Adipose tissue (tissue), 3 donors: Measurements from ENCODE around the gene AGTPBP1. TPM values are rescaled to one million over a fixed set of nuclear protein-coding genes. Genes with fewer than 3 reads are reported as not detected.

Experiments used
- H3K27ac ChIP-seq: one replicate; pipeline ENCODE4 v1.5.1; 2013; ENCODE audit warnings: low read depth, low read length
- WGBS, 3 donors: extraction: QIAGEN DNeasy Blood & Tissue Kit; methylation state at CpG; one replicate each; pipeline ENCODE4 v1.1.7; 2013; 5-methylcytosine and 5-hydroxymethylcytosine counted together
- polyA plus RNA-seq, 3 donors: library from polyadenylated mRNA; stranded (reverse); fragments of 200-250 nt; gene quantifications; one replicate each; pipeline ENCODE4 v1.2.3, GENCODE V29; 2013
- donor health status: healthy with polysubstance abuse.
- donor health status: Bipolar disorder and iron deficiency.
- donor health status: healthy.

The AGTPBP1 gene
- polyA plus RNA-seq, 3 donors, result 3.6 to 7.2 (median 6.6) TPM

DNA sequence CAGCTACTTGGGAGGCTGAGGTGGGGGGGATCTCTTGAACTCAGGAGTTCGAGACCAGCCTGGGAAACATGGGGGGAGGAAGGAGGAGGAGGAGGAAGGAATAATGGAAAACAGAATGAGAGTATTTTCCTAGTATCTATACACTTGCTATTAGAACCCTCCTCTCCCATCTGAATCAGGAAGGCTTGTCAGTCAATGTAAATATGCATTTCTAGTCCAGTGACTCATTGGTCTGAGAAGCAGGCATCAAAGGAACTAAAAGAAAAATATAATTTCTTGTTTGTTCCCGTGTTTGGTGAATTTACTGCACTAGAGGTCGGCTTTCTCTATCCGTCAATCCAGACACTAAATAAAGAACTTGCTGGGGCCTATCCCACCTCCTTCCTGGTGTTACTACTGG, 88.6 kb downstream of the AGTPBP1 start:
- 94 to 98% (median 97%) methylated on average over 4 of the region's 4 CpGs for WGBS, 3 donors
- no peak overlapping the region for H3K27ac ChIP-seq

DNA sequence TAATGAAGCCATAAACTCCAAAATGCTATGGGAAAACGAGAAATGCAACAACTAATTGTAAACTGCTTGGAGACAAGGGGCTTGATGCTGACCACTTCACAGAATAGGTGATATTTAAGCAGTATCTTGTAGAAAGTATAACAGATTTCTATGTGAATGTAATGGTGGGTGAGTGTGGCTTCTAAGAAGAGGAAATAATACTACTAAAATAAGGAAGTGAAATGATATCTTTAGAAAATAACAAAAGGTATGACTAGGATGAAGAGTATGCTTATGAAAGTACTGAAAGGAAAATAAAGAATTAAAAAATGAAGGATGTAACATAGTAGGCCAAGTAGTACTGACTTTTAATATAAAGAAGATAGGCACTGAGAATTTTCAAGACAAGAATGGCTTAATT, 94.2 kb downstream of the AGTPBP1 start:
- no peak overlapping the region for H3K27ac ChIP-seq
- 93 to 100% (median 100%) methylated on average over 1 of the region's 1 CpG for WGBS, 3 donors

DNA sequence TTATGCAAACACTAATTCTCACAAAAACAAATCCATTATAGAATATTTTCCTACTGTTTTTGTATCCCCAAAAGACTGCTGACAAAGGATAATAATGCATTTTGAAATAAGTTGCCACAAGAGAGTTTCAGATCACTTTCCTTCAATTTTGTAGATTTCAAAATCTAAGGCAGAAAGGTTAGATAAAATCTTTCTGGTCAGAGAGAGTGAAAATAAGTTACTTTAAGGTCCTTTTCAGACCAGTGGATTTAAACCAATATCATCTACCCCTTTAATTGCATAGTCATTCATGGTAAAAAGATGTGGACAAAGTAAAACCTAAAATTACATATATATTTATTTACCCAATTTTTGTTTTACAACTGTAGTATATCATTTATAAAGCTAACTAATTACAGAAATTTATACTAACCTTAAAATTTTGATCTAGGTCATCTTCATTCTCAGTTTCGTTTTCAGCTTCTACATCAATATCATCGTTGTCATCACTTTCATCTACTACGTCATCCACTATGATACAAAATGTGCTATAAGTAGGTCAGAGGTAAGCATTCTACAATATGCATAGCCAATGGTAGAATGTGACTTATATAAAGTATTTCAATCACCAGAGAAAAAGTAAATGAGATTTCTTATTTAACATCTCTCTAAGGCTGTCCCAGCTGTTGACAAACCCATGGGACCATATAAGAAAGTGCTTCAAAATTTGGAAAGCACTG, 95.7 kb downstream of the AGTPBP1 start:
- no peak overlapping the region for H3K27ac ChIP-seq
- 92 to 95% (median 93%) methylated on average over 3 of the region's 3 CpGs for WGBS, 3 donors

DNA sequence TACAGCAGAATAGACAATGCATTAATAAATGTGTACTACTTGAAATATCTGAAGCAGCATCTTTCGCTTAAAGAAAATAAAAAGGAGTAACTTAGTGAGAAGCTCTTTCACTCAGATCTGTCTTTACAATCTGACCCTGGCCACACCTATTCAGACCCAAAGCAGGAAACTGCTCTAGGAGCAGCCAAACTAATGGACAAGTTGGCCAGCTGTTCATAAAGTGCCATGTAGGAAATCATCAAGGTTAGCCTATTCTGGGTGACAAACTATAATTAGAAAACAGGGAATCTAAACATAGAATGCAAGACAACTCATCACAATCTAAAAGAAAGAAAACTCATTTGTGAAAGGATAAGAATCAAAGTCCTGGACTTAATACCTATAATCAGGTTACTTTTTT, 101.3 kb downstream of the AGTPBP1 start:
- H3K27ac ChIP-seq, result no peak overlapping the region
- WGBS, 3 donors, result 79 to 100% (median 85%) methylated on average over 1 of the region's 1 CpG

DNA sequence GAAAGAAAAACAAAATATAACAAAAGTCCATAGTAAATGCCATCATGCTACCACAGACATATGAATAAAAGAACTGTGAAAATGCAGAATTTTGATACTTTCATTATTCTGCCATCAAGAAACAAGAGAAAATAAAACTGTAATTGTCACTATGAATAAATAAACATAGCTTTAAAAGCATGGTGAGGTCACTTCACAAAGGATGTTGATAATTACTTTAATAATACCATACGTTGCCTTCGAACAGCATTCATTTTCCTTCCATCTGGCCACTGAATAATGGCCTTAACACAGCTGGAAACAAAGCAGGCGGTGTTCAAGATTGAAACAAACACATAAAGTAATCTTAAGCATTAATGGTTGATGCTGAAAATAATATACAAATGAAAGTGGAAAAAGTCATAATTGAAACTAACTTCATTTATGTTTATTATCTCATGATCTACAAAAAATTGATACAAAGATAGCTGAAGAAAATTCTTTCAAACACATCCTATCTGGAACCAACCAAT, 102.0 kb downstream of the AGTPBP1 start:
- H3K27ac ChIP-seq, result no peak overlapping the region
- WGBS, 3 donors, result 75 to 84% (median 79%) methylated on average over 3 of the region's 3 CpGs

DNA sequence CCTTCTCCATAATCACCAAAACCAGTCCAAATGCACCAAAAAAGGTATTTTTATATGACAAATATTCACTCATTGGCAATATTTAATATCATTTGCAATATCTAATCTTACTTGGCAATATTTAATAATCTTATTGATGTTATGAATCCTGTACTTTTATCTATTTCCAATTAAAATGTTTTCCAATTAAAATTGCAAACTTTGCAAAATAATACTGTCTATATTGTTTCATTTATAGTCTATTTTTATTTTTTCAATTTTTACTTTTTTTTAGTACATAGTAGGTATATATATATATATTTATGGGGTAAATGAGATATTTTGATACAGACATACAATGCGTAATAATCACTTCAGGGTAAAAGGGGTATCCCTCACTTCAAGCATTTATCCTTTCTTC, 109.9 kb downstream of the AGTPBP1 start:
- H3K27ac ChIP-seq, result no peak overlapping the region
- 98 to 100% (median 99%) methylated on average over 1 of the region's 1 CpG for WGBS, 3 donors

DNA sequence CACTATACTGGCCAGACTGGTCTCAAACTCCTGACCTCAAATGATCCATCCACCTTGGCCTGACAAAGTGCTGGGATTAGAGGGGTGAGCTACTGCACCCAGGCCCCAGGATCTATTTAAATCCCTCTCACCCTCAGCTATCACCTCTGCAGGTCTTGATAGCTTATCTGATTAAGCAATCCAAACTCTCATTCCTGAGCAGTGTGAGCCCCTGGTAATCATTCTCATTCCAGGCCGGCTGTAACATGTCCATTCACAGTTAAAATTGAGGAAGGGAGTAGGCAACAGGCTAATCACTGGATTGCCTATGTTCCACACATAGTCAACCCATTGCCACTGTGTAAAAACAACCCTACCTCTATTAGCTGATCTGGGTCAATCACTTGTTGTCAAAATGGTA, 111.1 kb downstream of the AGTPBP1 start:
- no peak overlapping the region for H3K27ac ChIP-seq
- WGBS, 3 donors, result 96 to 100% (median 97%) methylated on average over 1 of the region's 1 CpG

DNA sequence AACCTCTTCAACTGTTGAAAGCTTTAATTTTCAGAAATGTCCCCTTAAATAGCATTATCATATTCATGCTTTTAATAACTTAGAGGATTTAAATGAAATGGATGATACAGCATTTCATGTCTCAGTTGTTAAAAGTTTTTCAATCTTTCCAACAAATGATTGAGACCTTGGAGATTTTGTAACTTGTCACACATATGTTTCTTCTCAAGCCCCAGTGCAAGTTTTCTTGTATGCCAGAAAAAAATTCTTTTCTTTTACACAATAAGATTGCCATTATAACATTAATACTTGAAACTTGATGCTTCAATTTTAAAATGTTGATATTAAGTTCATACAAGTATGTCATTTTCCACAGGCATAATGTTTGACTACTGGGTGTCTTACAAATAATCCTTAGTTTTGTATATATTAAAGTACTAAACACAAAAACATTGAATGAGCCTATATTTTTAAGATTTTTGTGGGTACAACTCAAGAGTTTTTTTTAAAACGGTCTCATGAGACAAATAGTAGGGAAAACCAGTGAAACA, 124.5 kb downstream of the AGTPBP1 start:
- H3K27ac ChIP-seq, result no peak overlapping the region
- WGBS, 3 donors, result 93 to 96% (median 95%) methylated on average over 1 of the region's 1 CpG

DNA sequence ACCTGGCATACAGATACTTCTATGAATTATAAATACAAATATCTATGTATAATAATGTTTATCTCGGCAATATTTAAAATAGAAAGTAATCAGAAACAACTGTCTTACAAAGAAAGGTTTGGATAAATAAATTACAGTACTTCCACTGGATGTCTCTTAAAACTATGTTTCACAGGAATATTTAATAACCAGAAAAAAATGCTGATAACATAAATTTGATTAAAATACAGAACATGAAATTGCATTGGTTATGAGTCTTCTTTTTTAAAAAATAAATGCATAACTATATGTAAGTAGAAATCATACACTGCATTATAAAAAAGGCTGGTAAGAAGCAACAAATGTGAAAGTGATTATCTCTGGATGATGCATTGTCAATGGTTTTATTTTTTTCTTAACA, 126.0 kb downstream of the AGTPBP1 start:
- no peak overlapping the region for H3K27ac ChIP-seq
- 90 to 98% (median 92%) methylated on average over 1 of the region's 1 CpG for WGBS, 3 donors

DNA sequence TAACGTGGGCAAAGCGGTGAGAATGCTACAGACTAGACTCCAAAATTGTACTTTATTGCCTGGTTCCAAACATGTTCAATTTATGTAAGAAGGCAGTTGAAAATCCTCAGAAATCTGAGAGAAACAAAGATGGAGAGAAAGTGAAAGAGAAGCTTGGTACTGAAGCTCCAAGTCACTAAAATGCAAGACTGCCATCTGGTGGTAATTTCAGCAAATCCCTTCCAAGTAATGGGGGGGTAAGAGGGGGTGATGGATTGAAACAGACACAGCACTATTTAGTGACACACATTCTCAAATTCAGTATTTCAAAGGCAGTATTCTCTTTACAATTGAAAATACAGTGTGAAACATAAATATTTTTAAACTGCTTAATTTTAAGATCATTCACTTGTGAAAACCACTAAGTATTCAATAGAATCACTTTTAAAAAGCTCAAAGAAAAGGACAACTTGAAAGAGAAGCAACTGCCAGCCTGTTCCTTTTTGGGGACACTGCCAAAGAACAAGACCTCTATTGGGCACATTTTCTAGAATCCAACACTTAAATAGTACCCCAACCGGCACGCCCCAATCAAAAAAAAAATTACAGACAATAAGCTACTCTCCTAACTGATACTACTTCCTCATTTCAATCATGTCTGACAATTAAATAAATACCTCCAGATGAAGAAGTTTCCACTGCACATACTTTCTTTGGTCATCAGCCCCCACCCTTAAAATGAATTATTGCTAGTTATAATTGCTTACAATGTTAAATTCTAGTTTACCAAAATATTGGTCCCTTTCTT, 131.5 kb downstream of the AGTPBP1 start:
- no peak overlapping the region for H3K27ac ChIP-seq
- WGBS, 3 donors, result 51 to 62% (median 56%) methylated on average over 4 of the region's 4 CpGs

DNA sequence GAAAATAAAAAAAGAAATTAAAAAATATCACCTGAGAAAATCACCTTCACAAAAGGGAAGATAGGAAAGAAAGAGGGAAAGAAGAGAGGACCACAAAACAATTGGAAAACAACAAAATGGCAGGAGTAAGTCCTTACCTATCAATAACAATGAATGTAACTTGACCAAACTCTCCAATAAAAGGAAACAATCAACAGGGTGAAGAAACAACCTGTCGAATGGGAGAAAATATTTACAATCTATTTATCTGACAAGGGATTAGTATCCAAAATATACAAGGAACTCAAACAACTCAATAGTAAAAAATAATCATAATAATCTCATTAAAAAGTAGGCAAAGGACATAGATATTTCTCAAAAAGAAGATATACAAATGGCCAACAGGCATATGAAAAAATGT, 135.8 kb downstream of the AGTPBP1 start:
- 66 to 94% (median 89%) methylated on average over 1 of the region's 1 CpG for WGBS, 3 donors
- H3K27ac ChIP-seq, result no peak overlapping the region

DNA sequence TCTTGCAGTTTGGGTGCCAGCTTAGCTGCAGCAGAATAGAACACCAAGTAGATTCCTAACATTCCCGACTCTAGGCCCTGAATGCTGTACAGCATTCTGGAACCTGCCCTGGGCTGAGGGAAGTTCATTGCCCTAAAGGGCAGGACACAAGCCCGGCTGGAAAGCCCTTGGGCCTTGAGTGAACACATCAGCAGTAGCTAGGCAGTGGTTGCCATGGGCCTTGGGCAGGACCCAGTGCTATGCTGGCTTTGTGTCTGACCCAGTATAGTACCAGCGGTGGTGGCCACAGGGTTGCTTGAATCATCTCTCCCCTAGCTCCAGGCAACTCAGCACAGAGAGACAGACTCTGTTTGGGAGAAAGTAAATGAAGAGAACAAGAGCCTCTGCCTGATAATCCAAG, 137.8 kb downstream of the AGTPBP1 start:
- 95 to 98% (median 96%) methylated on average over 3 of the region's 3 CpGs for WGBS, 3 donors
- H3K27ac ChIP-seq, result no peak overlapping the region

DNA sequence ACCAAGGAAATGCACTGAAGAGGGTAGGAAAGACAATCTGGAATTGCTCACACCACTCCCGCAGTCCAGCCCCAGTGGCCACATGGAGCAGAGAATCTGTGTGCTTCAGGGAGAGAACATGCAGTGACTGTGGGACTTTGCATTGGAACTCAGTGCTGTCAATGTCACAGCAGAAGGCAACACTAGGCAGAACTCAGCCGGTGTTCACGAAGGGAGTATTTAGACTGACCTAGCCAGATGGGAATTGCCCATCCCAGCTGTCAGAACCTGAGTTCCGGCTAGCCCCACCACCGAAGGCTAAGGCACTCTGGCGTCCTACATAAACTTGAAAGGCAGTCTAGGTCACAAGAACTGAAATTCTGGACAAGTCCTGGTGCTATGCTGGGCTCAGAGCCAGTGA, 139.0 kb downstream of the AGTPBP1 start:
- 95 to 97% (median 97%) methylated on average over 6 of the region's 6 CpGs for WGBS, 3 donors
- no peak overlapping the region for H3K27ac ChIP-seq

DNA sequence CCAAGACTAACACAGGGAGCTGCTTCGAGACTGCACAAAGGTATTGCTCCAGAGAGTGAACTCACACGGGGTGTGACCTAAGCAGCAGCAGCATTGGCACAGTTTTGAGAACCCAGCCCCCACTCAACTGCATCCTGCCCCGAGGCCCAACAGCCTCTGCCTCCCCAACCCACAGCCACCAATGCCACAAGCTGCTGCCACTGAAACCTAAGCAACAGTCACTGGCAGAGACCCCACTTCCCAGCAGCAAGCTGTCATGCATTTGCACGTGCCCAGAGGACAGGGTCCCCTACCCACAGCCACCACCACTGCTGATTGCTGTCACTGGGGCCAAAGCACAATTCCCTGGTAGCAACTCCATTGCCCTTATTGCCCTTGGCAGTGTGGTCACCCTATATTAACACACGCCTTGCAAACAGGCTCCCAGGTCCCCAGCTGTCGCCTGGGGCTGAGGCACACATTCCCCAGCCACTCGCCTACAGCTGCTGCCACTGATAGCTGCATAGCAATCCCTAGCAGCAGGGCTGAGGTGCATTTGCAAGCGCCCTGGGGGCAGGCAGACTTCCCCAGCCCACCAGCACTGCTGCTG, 141.0 kb downstream of the AGTPBP1 start:
- 73 to 84% (median 81%) methylated on average over 8 of the region's 8 CpGs for WGBS, 3 donors
- no peak overlapping the region for H3K27ac ChIP-seq

DNA sequence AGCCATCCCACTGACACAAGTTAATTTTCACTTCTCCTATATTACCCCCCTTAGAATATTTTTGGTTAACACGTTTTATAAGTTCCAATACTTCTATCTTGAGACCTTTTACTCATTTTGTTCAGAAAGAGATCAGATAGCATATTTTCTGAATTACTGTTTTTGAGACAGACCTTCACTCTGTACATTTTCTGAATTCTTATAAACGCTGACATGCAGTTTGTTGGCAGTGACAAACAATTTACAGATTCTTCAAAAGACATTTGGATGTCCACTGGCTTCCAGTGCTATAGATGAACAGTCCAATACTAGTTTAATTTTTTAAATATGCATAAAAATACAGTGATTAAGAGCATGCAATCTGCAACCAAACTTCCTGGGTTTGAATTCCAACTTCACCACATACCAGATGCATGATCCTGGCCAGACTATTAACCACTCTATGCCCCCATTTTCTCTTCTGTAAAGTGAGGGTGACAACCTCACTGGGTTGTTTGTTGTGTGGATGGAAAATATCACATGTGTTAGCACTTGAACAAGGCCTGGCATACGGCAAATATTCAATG, 142.1 kb downstream of the AGTPBP1 start:
- 83 to 87% (median 84%) methylated on average over 3 of the region's 3 CpGs for WGBS, 3 donors
- no peak overlapping the region for H3K27ac ChIP-seq

DNA sequence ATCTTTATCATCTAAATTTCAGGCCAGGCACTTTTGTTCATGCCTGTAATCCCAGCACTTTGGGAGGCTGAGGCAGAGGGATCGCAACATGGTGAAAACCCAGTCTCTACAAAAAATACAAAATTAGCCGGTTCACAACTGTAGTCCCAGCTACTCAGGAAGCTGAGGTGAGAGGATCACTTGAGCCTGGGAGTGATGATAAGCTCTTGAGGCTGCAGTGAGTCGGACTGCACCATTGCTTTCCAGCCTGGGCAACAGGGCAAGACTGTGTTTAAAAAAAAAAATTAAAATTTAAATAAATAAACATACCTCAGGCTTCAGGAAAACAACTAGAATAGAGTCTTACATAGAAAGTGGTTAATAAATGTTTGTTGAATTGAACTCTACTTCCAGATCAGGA, 147.4 kb downstream of the AGTPBP1 start:
- no peak overlapping the region for H3K27ac ChIP-seq
- 77 to 85% (median 83%) methylated on average over 3 of the region's 3 CpGs for WGBS, 3 donors

DNA sequence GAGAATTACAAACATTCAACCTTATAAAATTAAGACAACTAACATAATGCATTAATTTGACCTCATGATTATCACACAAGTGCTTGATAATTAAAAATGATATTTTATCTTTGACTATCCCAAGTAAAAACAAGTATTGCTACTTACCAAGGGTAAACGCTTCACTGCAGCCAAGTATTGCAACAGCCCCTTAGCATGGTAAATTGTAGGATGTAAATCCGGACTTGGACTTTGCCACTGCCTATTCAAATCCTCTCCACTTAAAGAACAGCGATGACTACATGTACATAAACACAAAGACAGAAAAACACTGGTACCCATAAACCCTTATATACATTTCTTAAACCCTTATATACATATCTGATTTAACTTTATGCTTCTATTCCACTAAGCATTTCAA, 155.1 kb downstream of the AGTPBP1 start:
- 93 to 98% (median 93%) methylated on average over 3 of the region's 3 CpGs for WGBS, 3 donors
- H3K27ac ChIP-seq, result no peak overlapping the region

DNA sequence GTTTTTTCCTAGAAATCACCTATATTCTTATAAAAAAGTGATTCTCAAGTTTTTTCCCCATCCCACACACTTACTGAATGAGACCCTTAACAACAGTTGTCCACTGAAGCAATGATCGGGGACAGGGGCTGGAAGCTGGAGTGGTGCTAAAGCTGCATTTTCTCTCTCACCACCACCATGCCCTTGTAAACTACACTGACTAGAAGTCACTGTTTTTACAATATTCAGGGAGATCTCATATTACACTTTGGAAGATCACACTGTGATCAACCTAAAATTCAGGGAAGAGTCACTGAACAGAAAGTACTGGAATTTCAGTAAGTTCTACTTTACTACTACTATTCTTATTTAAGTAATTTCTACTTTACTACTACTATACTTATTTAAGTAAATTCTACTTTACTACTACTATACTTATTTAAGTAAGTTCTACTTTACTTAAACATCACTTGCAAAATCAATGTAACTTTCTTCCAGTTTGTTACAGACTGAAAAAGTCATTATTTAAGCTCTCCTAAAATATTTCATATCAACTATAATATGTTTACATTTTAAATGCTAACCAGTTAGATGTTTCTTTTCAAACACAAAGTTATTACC, 164.3 kb downstream of the AGTPBP1 start:
- 93 to 96% (median 95%) methylated on average over 1 of the region's 1 CpG for WGBS, 3 donors

DNA sequence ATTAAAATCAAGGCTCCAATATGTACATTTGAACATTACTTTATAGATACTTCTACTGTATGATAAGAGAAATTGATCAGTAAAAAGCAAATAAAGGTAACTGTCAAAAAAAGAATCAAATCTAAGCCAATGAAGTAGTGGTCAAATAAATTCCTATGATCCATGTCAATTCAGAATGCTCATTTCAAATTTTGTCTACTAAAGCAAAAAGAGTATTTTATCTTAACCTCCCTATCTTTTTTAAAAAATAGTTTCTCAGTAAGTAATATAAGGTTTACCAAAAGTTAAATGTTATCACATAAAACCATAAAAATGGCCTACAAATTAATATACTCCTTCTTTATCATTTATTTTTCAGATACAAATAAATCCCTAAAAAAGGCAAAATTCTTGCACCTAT, 165.9 kb downstream of the AGTPBP1 start:
- no peak overlapping the region for H3K27ac ChIP-seq

More for the DNA sequence above, 164.3 kb downstream of the AGTPBP1 start:
- H3K27ac ChIP-seq, result no peak overlapping the region
